HCEC 1CT (cell line): ENCODE data around the gene IGFN1.

Experiments used
- DNase-seq: peaks from one replicate; pipeline ENCODE4 v3.0.0-alpha.2; 2017

The IGFN1 gene

GRCh38 chr1:201186192-201186591 is 4.4 kb upstream of the IGFN1 start:
- DNase-seq: no peak

GRCh38 chr1:201189085-201189484 is 1.5 kb upstream of the IGFN1 start:
- DNase-seq: no peak

- no peak for DNase-seq
These were observed 619 bp upstream of the IGFN1 start for GRCh38 chr1:201190005-201190404.

GRCh38 chr1:201191653-201192260 is 1.1 kb downstream of the IGFN1 start:
- peak; percentile 97 for DNase-seq

GRCh38 chr1:201192261-201192788 is 1.7 kb downstream of the IGFN1 start:
- DNase-seq: peak; percentile 17

DNA sequence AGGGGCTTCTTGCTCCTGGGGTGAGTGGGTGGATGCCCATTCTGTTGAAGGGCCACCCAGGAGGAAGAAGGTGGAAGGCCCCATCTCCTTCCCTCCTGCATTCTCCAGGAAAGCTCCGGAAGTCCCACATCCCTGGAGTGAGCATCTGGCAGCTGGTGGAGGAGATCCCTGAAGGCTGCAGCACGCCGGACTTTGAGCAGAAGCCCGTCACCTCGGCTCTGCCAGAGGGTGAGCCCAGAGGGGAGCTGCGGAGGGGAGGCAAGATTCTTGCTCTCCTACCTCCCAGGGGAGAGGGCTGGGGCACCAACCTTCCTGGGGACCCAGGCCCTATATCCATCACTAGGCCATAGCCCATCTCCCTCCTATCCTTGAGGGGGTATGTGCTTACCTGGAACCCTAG is 3.4 kb downstream of the IGFN1 start:
- DNase-seq: no peak

GRCh38 chr1:201198598-201198997 is 8.0 kb downstream of the IGFN1 start:
- no peak for DNase-seq

GRCh38 chr1:201205036-201205435 is 14.4 kb downstream of the IGFN1 start:
- DNase-seq: no peak

- no peak for DNase-seq
These were observed 15.6 kb downstream of the IGFN1 start for GRCh38 chr1:201206176-201206575.

DNA sequence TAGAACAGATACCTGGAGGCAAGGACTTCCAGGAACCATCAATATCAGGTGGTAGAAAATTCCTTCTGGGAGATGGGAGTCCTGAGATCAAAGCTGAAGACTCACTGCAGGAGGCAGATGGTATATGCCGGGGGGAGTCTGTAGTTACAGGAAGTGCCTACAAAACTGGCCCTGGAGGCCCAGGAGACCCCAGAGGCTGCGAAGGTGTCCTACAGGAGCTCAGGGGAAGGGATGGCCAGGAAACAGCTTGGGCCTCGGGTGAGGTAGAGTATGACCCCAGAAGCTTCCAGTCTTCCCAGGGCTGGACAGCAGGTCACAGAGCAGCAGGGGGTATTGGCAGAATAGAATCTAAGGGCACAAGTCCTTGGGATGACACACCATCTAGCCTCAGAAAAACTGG is 16.4 kb downstream of the IGFN1 start:
- no peak for DNase-seq

DNA sequence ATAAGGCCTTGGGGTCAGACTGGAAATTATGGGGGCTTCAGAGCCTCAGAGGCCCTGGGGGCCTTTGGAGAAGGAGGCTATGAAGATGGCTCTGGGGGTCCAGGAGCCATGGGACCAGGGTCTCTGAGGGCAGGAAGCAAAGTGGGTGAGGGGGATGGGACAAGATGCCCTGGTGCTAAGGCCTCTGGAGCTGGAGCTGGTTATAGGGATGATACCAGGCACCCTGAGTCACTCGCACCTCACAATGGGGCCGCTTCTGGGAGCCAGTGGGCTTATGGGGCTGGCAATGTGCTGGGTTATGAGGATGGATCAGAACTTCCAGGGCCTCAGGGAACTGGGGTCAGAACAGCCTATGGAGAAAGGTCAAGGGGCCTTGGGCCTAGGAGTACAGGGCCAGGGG is 17.6 kb downstream of the IGFN1 start:
- no peak for DNase-seq

- no peak for DNase-seq
These were observed 21.4 kb downstream of the IGFN1 start for GRCh38 chr1:201212056-201212455.

DNA sequence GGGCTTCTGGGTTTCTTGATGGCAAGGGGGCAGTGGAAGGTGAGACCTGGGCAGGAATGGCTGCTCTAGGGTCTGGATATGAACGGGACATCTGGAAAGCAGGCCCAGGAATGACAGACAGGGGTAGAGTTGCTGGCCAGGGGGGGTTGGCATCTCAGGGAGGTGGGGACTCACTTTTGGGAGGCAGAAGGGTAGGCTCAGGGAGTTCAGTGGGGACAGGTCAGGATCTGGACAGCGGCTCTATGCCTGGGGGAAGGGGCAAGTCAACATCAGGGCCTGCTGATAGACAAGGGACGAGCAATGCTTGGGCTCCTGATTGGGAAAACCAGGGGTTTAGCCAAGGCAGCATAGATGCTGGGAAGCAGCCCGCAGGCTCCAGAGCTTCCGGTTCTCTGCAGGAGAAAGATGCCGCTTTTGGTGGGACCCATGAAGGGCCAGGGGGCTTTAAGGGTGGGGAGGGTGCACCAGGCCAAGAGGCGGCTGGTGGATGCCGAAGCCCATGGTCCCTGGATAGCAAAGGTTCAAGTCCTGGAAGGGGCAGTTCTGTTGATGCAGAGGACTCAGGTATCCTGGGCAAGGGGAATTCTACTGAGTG is 21.9 kb downstream of the IGFN1 start:
- DNase-seq: no peak

GRCh38 chr1:201213106-201213770 is 22.6 kb downstream of the IGFN1 start:
- no peak for DNase-seq

DNA sequence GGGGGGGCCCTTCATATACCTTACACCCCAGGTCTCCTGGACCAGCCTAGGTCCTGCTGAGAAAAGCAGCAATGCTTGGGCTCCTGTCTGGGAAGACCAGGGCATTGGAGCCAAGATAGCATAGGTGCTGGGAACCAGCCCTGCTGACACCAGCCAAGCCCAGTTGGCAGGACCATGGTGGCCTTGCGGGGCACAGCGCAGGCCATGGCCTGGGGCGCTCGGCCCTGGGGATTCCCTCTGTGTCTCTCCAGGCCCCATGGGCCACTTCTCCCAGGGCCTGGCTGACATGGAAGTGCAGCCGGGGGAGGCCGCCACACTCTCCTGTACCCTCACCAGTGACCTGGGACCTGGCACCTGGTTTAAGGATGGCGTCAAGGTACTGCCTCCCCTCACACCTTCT is 23.3 kb downstream of the IGFN1 start:
- DNase-seq: no peak

- DNase-seq: no peak
These were observed 23.8 kb downstream of the IGFN1 start for GRCh38 chr1:201214461-201214860.

DNA sequence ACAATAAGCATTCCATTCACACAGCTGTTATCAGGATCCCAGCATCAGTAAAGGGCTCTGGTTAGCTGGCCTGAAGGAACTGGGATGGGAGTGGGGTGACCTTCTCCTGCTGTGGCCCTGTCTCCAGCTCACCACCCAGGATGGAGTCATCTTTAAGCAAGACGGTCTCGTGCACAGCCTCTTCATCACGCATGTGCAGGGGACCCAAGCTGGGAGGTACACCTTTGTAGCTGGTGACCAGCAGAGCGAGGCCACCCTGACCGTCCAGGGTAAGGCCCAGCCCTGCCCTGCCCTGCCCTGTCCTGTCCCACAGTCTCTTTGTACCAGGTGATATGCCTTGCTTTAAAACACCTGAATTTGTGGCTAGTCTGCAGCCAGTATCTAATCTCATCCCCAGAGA is 24.3 kb downstream of the IGFN1 start:
- no peak for DNase-seq

GRCh38 chr1:201215531-201216357 is 25.1 kb downstream of the IGFN1 start:
- no peak for DNase-seq

DNA sequence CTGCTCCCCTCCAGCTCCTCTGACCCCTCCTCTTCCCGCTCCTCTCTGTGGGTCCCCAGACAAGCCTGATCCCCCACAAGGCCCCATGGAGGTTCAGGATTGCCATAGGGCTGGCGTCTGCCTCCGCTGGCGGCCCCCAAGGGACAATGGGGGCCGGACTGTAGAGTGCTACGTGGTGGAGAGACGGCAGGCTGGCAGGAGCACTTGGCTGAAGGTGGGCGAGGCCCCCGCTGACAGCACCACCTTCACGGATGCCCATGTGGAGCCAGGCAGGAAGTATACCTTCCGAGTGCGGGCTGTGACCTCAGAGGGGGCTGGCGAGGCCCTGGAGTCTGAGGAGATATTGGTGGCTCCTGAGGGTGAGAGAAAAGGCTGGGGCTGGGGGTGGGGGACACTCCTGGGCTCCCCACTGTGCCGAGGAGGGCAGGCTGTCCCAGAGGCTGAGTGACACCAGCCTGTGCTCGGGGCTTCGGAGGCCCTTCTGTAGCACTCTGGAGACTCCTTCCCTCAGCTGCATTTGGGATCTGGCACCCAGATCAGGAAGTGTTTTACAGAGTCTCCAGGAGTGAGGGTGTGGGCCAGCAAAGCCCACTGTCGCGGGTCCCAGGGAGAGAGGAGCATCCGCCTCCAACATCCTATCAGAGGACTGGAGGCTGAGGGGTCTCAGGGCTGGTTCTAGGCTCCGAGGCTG is 25.9 kb downstream of the IGFN1 start:
- no peak for DNase-seq

DNA sequence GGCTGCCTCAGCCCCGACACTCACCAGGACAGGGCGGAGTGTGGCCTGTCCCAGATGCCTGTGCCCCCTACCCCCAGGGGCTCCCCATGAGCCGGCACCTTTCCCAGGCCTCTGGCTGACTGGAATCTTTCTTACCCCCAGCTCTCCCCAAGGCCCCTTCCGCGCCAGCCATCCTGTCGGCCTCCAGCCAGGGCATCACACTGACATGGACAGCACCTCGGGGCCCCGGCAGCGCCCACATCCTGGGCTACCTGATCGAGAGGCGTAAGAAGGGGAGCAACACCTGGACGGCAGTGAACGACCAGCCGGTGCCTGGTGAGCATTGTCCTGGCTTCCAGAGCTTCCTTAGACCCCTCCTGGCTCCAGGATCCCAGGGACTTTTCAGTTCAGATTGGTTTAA is 26.5 kb downstream of the IGFN1 start:
- no peak for DNase-seq

DNA sequence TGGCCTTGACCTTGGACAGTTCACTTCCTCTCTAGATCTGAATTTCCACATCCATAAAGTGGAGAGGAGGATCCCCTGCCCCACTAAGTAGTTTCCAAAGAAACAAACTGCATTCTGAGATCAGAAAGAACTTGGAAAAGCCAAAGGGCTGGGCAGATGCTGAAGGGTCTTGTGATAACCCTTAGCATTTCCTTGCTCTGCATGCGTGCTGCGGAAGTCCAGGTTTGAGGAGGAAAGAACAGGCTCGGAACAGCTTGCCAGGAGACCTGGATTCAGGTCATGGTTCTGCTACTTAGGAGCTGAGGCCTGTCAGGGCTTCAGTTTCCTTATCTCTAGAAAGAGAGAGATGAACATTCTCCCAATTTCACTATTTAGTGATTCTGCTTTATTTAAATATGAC is 27.2 kb downstream of the IGFN1 start:
- no peak for DNase-seq

DNA sequence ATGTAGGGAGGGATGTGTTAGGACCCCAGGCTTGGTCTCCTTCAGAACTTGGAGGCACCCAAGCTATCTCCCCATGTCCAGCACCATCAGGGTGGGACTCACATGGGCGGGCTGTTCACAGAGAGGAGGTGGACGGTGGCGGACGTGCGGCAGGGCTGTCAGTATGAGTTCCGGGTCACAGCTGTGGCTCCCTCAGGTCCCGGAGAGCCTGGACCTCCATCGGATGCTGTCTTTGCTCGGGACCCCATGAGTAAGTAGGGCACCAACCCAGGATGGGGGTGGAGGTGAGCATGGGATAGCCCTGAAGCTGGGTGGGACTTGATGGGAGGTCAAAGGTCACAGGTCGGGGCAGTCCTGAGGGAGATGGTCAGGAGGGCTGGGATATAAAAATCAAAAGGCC is 27.8 kb downstream of the IGFN1 start:
- no peak for DNase-seq
